Activated CD4-positive, alpha-beta T cell treated with anti-CD3 and anti-CD28 coated beads, Interleukin-2, amount 10 ng/mL, durations not matched to agents 24 days and 14 days (primary cell): ENCODE data around the gene NEK7. TPM values are rescaled to one million over a fixed set of nuclear protein-coding genes. Genes with fewer than 3 reads are reported as not detected.

Source experiments
- DNase-seq: peaks from one replicate; pipeline ENCODE4 v3.0.0; 2022
- H3K27ac Mint-ChIP-seq: one replicate; pipeline ENCODE4 v1.8.0; 2022; ENCODE audit warnings: mild to moderate bottlenecking, mixed read lengths
- H3K27me3 Mint-ChIP-seq: one replicate; pipeline ENCODE4 v1.8.0; 2022; ENCODE audit warnings: mixed read lengths
- H3K36me3 Mint-ChIP-seq: one replicate; pipeline ENCODE4 v1.8.0; 2022; ENCODE audit warnings: low read depth, mild to moderate bottlenecking, mixed read lengths
- H3K4me1 Mint-ChIP-seq: one replicate; pipeline ENCODE4 v1.8.0; 2021; ENCODE audit warnings: mixed read lengths
- H3K4me3 Mint-ChIP-seq: one replicate; pipeline ENCODE4 v1.8.0; 2022; ENCODE audit warnings: mild to moderate bottlenecking, moderate library complexity, mixed read lengths
- H3K9me3 Mint-ChIP-seq: one replicate; pipeline ENCODE4 v1.8.0; 2021; ENCODE audit warnings: mixed read lengths
- intact Hi-C: fragments of 100-400 bp; cut with micrococcal nuclease; formaldehyde crosslinking; loops from one replicate; pipeline ENCODE4 v1.15.1; 2023
- total RNA-seq: library from RNA; stranded (reverse); gene quantifications from 2 replicates; pipeline ENCODE4 v1.2.3, GENCODE V29; 2022

NEK7 gene
- total RNA-seq, 1 donor from 2014 or later: 61.4 TPM

DNA sequence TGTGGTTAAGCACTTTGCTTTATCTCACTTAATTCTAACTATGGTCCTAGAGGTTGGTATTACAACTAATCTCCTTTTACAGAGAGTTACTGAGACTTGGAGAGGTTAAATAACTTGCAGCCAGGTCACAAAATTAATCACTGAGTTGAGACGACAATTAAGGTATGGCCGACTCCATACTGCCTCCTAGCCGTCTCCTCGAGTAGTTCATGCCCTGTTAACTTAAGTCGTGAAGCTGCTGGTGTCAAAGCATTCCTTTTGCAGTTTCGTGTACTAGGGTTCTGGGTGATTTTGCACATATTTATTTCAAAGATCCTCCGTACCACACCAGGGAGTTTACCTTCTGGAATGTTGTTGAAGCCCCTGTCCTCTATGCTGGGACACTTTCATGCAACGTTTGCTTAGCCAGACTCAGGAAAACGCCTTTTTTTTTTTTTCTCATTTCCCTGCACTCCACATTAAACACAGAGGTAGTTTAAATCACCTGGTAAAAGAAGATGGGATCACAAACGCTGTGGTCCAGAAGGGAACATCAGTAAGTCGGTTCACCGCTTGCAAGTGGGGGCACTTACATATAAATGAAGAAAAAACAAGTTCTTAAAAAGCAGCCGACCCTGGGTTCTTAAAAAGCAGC is 570 bp upstream of the NEK7 start:
- H3K27me3 Mint-ChIP-seq: no peaks in the 10 kb centered on the region
- intact Hi-C loops: loop anchor here (1.0 to 5.0 kb wide), 12 partner anchors 19 to 1009 kb away; partner anchors contain the start of genes ASPM, C1orf53 and DENND1B
- peak; percentile 91 for DNase-seq
- H3K36me3 Mint-ChIP-seq: no peaks in the 10 kb centered on the region
- peak overlapping the region; percentile 85 for H3K4me3 Mint-ChIP-seq
- H3K4me1 Mint-ChIP-seq: peaks cover 12% of the 10 kb centered on the region
- no peaks in the 10 kb centered on the region for H3K9me3 Mint-ChIP-seq
- H3K27ac Mint-ChIP-seq: peak overlapping the region; percentile 84

- no peaks in the 10 kb centered on the region for H3K27me3 Mint-ChIP-seq
- H3K36me3 Mint-ChIP-seq: peaks cover 3% of the 10 kb centered on the region
- DNase-seq: peak; percentile 95
- H3K27ac Mint-ChIP-seq: peak overlapping the region; percentile 95
- H3K4me3 Mint-ChIP-seq: peak overlapping the region; percentile 97
- intact Hi-C loops: loop anchor here (2.0 to 5.0 kb wide), 10 partner anchors 17 to 1010 kb away; partner anchors contain the start of genes ASPM, C1orf53 and DENND1B
- peaks cover 22% of the 10 kb centered on the region for H3K4me1 Mint-ChIP-seq
- H3K9me3 Mint-ChIP-seq: no peaks in the 10 kb centered on the region
Measured at GRCh38 chr1:198157241-198157846, 546 bp downstream of the NEK7 start.

- Mint-ChIP-seq H3K4me3 (peak overlapping the region; percentile 97), H3K27me3 (no peaks in the 10 kb centered on the region), H3K27ac (peak overlapping the region; percentile 95), H3K4me1 (peaks cover 26% of the 10 kb centered on the region), H3K9me3 (no peaks in the 10 kb centered on the region), H3K36me3 (peaks cover 3% of the 10 kb centered on the region)
- intact Hi-C loops: loop anchor here (2.0 to 5.0 kb wide), 11 partner anchors 17 to 1011 kb away; partner anchors contain the start of genes ASPM, C1orf53 and DENND1B
- DNase-seq: no peak
Measured at GRCh38 chr1:198157847-198158725, 1.3 kb downstream of the NEK7 start.

- Mint-ChIP-seq H3K27ac (peak overlapping the region; percentile 95), H3K4me1 (peaks cover 28% of the 10 kb centered on the region), H3K9me3 (no peaks in the 10 kb centered on the region), H3K4me3 (peak overlapping the region; percentile 97), H3K27me3 (no peaks in the 10 kb centered on the region), H3K36me3 (peaks cover 3% of the 10 kb centered on the region)
- peak; percentile 96 for DNase-seq
- intact Hi-C loops: loop anchor here (1.0 to 5.0 kb wide), 9 partner anchors 8 to 1012 kb away; partner anchors contain the start of genes ASPM and DENND1B
Measured at GRCh38 chr1:198158735-198159589, 2.2 kb downstream of the NEK7 start.

DNA sequence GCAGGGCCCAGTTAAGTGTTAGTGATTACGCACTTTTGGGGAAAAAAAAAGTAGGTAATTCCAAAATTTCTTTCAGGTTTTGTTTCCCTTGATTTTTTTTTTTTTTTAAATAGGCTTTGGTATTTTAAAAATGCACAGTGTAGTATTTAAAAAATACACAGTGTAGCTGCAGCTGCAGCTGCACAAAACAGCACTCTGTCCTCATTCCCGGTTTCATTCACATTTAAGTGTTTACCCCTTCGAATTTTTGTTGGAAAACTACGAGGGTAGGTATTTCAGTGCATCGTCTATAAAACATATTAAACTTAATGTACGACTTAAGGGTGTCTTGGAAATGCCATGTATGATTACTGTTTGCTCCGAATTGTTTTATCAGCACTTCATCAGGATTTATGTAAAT is 3.4 kb downstream of the NEK7 start:
- no peaks in the 10 kb centered on the region for H3K9me3 Mint-ChIP-seq
- peaks cover 37% of the 10 kb centered on the region for H3K4me1 Mint-ChIP-seq
- no peak for DNase-seq
- intact Hi-C loops: no loop called here
- peak overlapping the region; percentile 46 for H3K4me3 Mint-ChIP-seq
- H3K36me3 Mint-ChIP-seq: peaks cover 5% of the 10 kb centered on the region
- no peaks in the 10 kb centered on the region for H3K27me3 Mint-ChIP-seq
- no peak overlapping the region for H3K27ac Mint-ChIP-seq

GRCh38 chr1:198160946-198161614 is 4.3 kb downstream of the NEK7 start:
- DNase-seq: no peak
- no peaks in the 10 kb centered on the region for H3K27me3 Mint-ChIP-seq
- H3K36me3 Mint-ChIP-seq: peaks cover 5% of the 10 kb centered on the region
- H3K4me1 Mint-ChIP-seq: peaks cover 41% of the 10 kb centered on the region
- peak overlapping the region; percentile 84 for H3K27ac Mint-ChIP-seq
- no peaks in the 10 kb centered on the region for H3K9me3 Mint-ChIP-seq
- H3K4me3 Mint-ChIP-seq: peak overlapping the region; percentile 71
- intact Hi-C loops: no loop called here

DNA sequence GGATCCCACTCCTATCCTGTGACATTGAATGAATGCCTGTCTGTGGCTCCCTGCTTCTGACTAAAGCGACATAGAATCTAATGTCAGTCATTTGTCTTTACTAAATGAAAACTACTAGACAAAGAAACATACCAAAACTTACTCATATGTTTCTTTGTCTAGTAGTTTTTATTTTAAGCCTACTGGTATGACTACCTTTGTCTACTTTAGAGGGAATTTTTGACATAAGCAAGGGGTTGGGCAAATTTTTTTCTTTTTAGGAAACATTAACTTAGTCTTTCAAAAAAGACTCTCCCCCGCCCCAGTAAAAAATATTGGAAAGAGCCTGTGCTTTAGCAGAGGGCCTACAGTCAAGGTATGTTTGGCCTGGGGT is 4.9 kb downstream of the NEK7 start:
- H3K27me3 Mint-ChIP-seq: no peaks in the 10 kb centered on the region
- no peak for DNase-seq
- intact Hi-C loops: no loop called here
- peaks cover 5% of the 10 kb centered on the region for H3K36me3 Mint-ChIP-seq
- H3K4me1 Mint-ChIP-seq: peaks cover 46% of the 10 kb centered on the region
- peak overlapping the region; percentile 71 for H3K4me3 Mint-ChIP-seq
- H3K9me3 Mint-ChIP-seq: no peaks in the 10 kb centered on the region
- H3K27ac Mint-ChIP-seq: peak overlapping the region; percentile 84

DNA sequence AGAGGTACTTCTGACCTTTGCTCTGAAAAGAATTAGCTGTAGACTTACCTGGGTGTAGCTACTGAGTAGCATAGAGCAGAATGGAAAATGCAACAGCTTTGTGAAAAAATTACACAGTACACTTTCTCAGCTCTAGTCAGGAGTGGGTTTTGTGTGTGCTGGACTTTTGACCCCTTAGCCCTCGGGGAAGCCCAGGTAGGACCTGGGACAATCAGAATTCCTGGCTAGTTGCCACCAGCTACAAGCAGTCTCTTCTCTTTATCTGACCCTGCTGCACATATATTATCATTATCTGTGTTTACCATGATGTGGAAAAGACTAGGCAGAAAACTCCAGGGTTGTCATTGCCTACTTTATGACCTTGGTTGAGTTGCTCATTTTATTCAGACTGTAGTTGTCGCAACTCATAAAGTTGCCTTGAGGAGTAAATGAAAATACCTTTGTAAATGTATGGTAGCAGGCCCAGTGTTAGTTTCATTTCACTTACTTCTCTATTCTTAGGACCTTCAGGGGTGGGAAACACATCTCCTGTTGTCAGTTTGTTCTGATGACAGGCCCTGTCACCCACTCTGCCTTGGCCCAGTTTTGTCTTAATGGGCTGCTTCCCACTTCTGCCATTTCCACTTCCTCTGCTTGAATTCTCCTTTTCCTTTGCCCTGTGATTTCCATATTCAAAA is 5.4 kb downstream of the NEK7 start:
- Mint-ChIP-seq H3K4me3 (peak overlapping the region; percentile 43), H3K9me3 (no peaks in the 10 kb centered on the region)

GRCh38 chr1:198165927-198166647 is 9.3 kb downstream of the NEK7 start:
- Mint-ChIP-seq H3K4me3 (peak overlapping the region; percentile 69), H3K9me3 (peaks cover 6% of the 10 kb centered on the region), H3K36me3 (peaks cover 12% of the 10 kb centered on the region), H3K27ac (peak overlapping the region; percentile 89), H3K27me3 (no peaks in the 10 kb centered on the region), H3K4me1 (peaks cover 68% of the 10 kb centered on the region)
- peak; percentile 77 for DNase-seq
- intact Hi-C loops: loop anchor here (1.0 to 5.0 kb wide), 4 partner anchors 36 to 756 kb away; no protein-coding TSS in a partner anchor

More for the DNA sequence above, 5.4 kb downstream of the NEK7 start:
- H3K27ac Mint-ChIP-seq: peak overlapping the region; percentile 66
- intact Hi-C loops: no loop called here
- peaks cover 5% of the 10 kb centered on the region for H3K36me3 Mint-ChIP-seq
- no peak for DNase-seq
- peaks cover 51% of the 10 kb centered on the region for H3K4me1 Mint-ChIP-seq
- H3K27me3 Mint-ChIP-seq: no peaks in the 10 kb centered on the region

- DNase-seq: no peak
- peak overlapping the region; percentile 94 for H3K27ac Mint-ChIP-seq
- H3K36me3 Mint-ChIP-seq: peaks cover 11% of the 10 kb centered on the region
- H3K27me3 Mint-ChIP-seq: no peaks in the 10 kb centered on the region
- peak overlapping the region; percentile 73 for H3K4me3 Mint-ChIP-seq
- peaks cover 66% of the 10 kb centered on the region for H3K4me1 Mint-ChIP-seq
- H3K9me3 Mint-ChIP-seq: peaks cover 6% of the 10 kb centered on the region
- intact Hi-C loops: loop anchor here (1.0 to 5.0 kb wide), 6 partner anchors 8 to 755 kb away; no protein-coding TSS in a partner anchor
Measured at GRCh38 chr1:198166900-198167299, 10.1 kb downstream of the NEK7 start.

DNA sequence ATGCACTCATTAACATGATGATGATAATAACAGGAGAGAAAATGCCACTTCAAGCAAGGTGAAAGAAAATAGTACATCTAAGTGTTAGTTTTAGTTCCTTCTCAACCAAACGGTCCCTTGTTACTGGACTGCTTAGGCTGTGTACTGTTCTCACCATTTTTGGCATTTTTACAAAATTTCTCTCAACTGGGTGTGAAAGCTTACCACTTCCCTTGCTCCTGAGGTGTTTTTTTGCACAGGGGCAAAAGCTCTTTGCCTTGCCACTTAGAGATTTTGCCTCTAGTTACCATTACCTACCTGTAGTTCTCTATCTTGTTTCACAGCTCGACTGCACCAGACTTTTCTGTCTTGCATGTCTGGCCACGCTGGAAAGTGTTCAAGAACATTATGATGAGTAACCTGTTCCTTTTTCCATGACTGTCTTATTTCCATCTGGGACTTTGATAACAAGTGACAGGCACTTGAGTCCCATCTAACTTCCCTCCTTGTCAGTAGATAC is 10.7 kb downstream of the NEK7 start:
- Mint-ChIP-seq H3K4me3 (peak overlapping the region; percentile 73), H3K4me1 (peaks cover 65% of the 10 kb centered on the region), H3K36me3 (peaks cover 11% of the 10 kb centered on the region), H3K27ac (peak overlapping the region; percentile 94), H3K27me3 (no peaks in the 10 kb centered on the region), H3K9me3 (peaks cover 6% of the 10 kb centered on the region)
- peak; percentile 74 for DNase-seq
- intact Hi-C loops: loop anchor here (1.0 to 5.0 kb wide), 5 partner anchors 8 to 755 kb away; no protein-coding TSS in a partner anchor
